ENCODE results near the gene C11orf54.

DNA sequence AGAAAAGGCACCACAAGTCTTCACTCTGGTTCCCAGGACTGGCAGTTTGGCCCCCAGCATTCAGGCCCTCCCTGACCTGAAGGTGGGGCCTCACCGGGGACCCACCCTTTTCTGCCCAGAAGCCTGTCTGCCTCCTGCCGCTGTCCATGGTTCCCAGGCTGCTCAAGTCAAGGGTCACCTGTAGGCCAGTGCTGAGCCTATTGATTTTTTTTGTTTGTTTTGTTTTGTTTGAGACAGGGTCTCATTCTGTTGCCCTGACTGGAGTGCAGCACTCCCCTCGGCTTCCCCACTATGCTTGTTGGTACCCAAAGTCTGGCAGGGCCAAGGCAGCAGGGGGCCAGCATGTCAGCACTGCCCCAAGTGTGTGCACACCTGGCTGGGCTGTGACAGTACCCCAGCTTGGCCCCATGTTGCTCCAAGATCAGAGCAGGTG, 31.6 kb downstream of the C11orf54 start:
- TF ChIP-seq GATA3 (IDR thresholded peaks at IDR 0.05; ENCODE audit: low read depth, low read length), result no peak
- TF ChIP-seq GATA2 (IDR thresholded peaks at IDR 0.05; ENCODE audit: low read depth, low read length), result no peak

Data from SH-SY5Y (cell line).